Heart left ventricle (tissue), 16 donors: Measurements from ENCODE around the gene QDPR. TPM values are rescaled to one million over a fixed set of nuclear protein-coding genes. Genes with fewer than 3 reads are reported as not detected.

Experiments
- ATAC-seq, 4 donors: fragments of 200-7000 bp; cut with Tn5 transposase; one replicate each; pipeline ENCODE4 v1.9.1; 2020 to 2022; ENCODE audit warnings: moderate library complexity in 4 of 4, mild to moderate bottlenecking in 3 of 4, moderate number of reproducible peaks in 1 of 4
- DNase-seq, 5 donors: peaks; one replicate each; pipeline ENCODE4 v3.0.0-alpha.2; 2020
- H3K27ac ChIP-seq, 12 donors: fragments of 200-600 bp; sonication (generic) in 4 of 12; one replicate each; pipeline versions ENCODE4 v1.5.0 to v1.8.0; 2016 to 2022; ENCODE audit warnings: mild to moderate bottlenecking in 2 of 12
- H3K27me3 ChIP-seq, 9 donors: fragments of 200-600 bp; sonication (generic) in 2 of 9; one replicate each; pipeline versions ENCODE4 v1.5.1 to v1.8.0; 2016 to 2022; ENCODE audit warnings: mild to moderate bottlenecking in 3 of 9
- H3K36me3 ChIP-seq, 9 donors: fragments of 200-600 bp; sonication (generic) in 2 of 9; one replicate each; pipeline versions ENCODE4 v1.5.0 to v1.8.0; 2018 to 2022; ENCODE audit warnings: mild to moderate bottlenecking in 2 of 9
- H3K4me1 ChIP-seq, 12 donors: fragments of 200-600 bp; sonication (generic) in 4 of 12; one replicate each; pipeline versions ENCODE4 v1.5.0 to v1.8.0; 2016 to 2022; ENCODE audit warnings: mild to moderate bottlenecking in 3 of 12
- H3K4me3 ChIP-seq, 12 donors: fragments of 200-600 bp; sonication (generic) in 4 of 12; one replicate each; pipeline versions ENCODE4 v1.5.0 to v1.8.0; 2017 to 2022; ENCODE audit warnings: mild to moderate bottlenecking in 9 of 12, moderate library complexity in 4 of 12
- H3K9me3 ChIP-seq, 12 donors: fragments of 200-600 bp; sonication (generic) in 4 of 12; one replicate each; pipeline versions ENCODE4 v1.5.0 to v1.8.0; 2016 to 2022; ENCODE audit warnings: mild to moderate bottlenecking in 1 of 12
- POLR2A ChIP-seq, 2 donors: fragments of 450-650 bp; IDR thresholded peaks; one replicate each; pipeline ENCODE4 v1.6.1; 2017; ENCODE audit warnings: antibody characterized with exemption in 2 of 2, mild to moderate bottlenecking in 2 of 2, moderate library complexity in 2 of 2
- WGBS, 4 donors: extraction: QIAGEN DNeasy Blood & Tissue Kit in 2 of 4; methylation state at CpG; one replicate each; pipeline versions ENCODE4 v1.1.5 to v1.1.7; 2013 to 2018; 5-methylcytosine and 5-hydroxymethylcytosine counted together
- intact Hi-C, 10 donors: fragments of 100-400 bp; cut with DNase I; formaldehyde crosslinking; loops; one replicate each; pipeline versions ENCODE4 v1.11.1 to v1.14.2; 2022
- polyA plus RNA-seq, 2 donors: library from polyadenylated mRNA; stranded (reverse); fragments of 200-250 nt; gene quantifications; one replicate each; pipeline ENCODE4 v1.2.3, GENCODE V29; 2013
- total RNA-seq, 9 donors: library from RNA; depleted of rRNA in 2 of 9; stranded (reverse); fragments of >200 nt in 2 of 9; fragmentation: NEBNext Ultra II Directional in 3 of 9; extraction: Animal tissue kit (Norgen Biotek cat#: 25700) in 3 of 9; gene quantifications; one replicate each; pipeline versions ENCODE4 v1.1.0 to v1.2.4, GENCODE V29; 2016 to 2023
- TF ChIP-seq, protein P1 (sequence below), 12 donors: fragments of 200-600 bp; sonication (generic) in 4 of 12; IDR thresholded peaks; one replicate each; pipeline versions ENCODE4 v1.5.0 to v1.8.0; 2018 to 2022; ENCODE audit warnings: antibody characterized with exemption in 12 of 12, mild to moderate bottlenecking in 5 of 12
- donor health status: ischemic (EF 13 %, LVEDD 7.1; RV severe dilation, severe dysfunction).
- donor health status: healthy with polysubstance abuse.
- donor health status: DM: no; HTN: yes; CAD: no.
- donor health status: DM: no; HTN: no; CAD: no.
- donor health status: ischemic (EF 25% LVEDD 6.9; RV normal size, moderate dysfunction).
- donor health status: ischemic (EF 25% LVEDD 5.7; RV mildly dilated, moderate dysfunction).
- donor health status: healthy.
- donor health status: DM: yes; HTN: yes; CAD: no.
- donor health status: ischemic (EF 35%, LVEDD 5.7; RV mildly dilated, moderate dysfunction).
- donor health status: nonischemic (EF 11% LVEDD 7.7; RV severe dilation, severe dysfunction).
- donor health status: DM: yes; HTN: yes; CAD: no.
- donor health status: PGD.
- donor health status: ischemic (EF 29% LVEDD 5.4; RV normal size, mild dysfunction).
- donor health status: nonischemic (EF 23%, LVEDD 6.1; RV moderate dilation, normal function).

Gene QDPR
- total and polyA plus RNA-seq, 11 donors, result 22.7 to 66.2 (median 42.5) TPM

DNA sequence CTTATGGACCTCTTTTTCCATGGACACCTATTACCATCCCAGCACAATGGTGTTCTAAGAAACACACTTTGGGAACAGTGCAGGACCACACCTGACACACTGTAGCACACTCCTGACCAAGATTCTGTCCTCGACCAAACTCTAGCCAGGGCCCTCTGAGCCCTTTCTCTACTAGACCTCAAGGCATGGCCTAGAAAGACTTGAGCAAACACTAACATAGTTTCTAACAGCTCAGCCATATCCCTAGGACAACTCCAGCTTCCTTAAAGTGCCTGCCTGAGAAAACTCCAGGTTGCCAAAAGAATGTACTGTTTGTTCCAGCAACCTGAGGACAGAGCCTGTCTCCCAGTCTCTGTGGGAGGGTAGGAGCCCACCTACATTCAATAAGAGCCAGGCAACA, 48.3 kb downstream of the QDPR start:
- H3K9me3 ChIP-seq, result peaks cover 0 to 4% (median 0%) of the 10 kb centered on the region in 12 donors
- H3K27me3 ChIP-seq, result no peaks in the 10 kb centered on the region
- H3K36me3 ChIP-seq, result no peaks in the 10 kb centered on the region
- no peak overlapping the region for H3K27ac ChIP-seq
- H3K4me3 ChIP-seq, result no peak overlapping the region
- H3K4me1 ChIP-seq, result no peaks in the 10 kb centered on the region
- TF ChIP-seq POLR2A (IDR thresholded peaks at IDR 0.05), result no peak
- TF ChIP-seq, protein P1, sequence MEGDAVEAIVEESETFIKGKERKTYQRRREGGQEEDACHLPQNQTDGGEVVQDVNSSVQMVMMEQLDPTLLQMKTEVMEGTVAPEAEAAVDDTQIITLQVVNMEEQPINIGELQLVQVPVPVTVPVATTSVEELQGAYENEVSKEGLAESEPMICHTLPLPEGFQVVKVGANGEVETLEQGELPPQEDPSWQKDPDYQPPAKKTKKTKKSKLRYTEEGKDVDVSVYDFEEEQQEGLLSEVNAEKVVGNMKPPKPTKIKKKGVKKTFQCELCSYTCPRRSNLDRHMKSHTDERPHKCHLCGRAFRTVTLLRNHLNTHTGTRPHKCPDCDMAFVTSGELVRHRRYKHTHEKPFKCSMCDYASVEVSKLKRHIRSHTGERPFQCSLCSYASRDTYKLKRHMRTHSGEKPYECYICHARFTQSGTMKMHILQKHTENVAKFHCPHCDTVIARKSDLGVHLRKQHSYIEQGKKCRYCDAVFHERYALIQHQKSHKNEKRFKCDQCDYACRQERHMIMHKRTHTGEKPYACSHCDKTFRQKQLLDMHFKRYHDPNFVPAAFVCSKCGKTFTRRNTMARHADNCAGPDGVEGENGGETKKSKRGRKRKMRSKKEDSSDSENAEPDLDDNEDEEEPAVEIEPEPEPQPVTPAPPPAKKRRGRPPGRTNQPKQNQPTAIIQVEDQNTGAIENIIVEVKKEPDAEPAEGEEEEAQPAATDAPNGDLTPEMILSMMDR (IDR thresholded peaks at IDR 0.05), result no peak
- DNase-seq (no peak), ATAC-seq (no peak)
- intact Hi-C loops, result loop anchor here in 3 of 10 donors (5.0 to 10.0 kb wide), 3 partner anchors 116 to 1439 kb away; no protein-coding TSS in a partner anchor
- WGBS, 4 donors, result 92 to 100% (median 98%) methylated on average over 1 of the region's 1 CpG

DNA sequence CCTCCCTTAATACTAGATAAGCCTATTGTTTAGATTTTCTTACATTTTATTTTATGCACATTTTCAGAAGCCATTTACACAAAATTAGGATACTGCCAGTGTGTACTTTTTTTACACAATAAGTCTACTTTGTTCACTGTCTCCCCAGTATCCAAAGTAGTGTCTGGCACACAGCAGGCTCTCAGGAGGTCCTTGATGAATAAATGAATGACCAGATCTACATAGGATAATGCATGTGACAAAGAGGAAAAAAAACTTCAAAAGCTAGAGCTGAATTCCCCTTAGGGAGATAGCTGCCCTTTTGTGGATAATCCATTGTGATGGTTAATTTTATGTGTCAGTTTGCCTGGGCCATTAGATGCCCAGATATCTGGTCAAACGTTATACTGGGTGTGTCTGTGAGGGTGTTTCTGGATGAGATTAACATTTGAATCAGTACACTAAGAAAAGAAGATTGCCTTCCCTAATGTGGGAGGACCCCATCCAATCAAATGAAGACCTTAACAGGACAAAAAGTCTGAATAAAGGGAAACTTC, 61.6 kb downstream of the QDPR start:
- Histone ChIP-seq H3K27ac (no peak overlapping the region), H3K27me3 (no peaks in the 10 kb centered on the region), H3K9me3 (peaks cover 0 to 8% (median 1%) of the 10 kb centered on the region in 12 donors), H3K4me1 (peaks cover 0 to 2% (median 0%) of the 10 kb centered on the region in 12 donors), H3K36me3 (no peaks in the 10 kb centered on the region), H3K4me3 (no peak overlapping the region)
- DNase-seq (no peak), ATAC-seq (no peak)
- 12 to 31% (median 18%) methylated on average over 1 of the region's 1 CpG for WGBS, 4 donors
- intact Hi-C loops, result no loop called here
- TF ChIP-seq POLR2A (IDR thresholded peaks at IDR 0.05), result no peak
- TF ChIP-seq, protein P1 (IDR thresholded peaks at IDR 0.05), result no peak

DNA sequence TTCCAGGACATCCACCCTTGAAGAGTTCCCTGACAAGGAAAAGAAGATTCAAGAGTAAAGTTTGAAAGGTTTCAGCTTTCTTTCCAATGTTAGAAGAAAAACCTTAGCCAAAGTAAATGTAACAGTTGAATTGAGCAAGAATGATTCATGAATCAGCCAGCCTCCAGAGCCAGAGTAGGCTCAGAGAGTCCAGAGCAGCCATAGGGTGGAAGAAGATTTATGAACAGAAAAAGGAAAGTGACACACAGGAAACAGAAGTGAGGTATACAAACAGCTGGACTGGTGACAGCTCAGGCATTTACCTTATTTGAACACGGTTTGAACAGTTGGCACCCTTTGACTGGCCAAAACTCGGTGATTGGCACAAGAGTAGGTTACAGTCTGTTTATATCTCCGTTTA, 63.2 kb downstream of the QDPR start:
- peaks cover 0 to 8% (median 0%) of the 10 kb centered on the region in 12 donors for H3K9me3 ChIP-seq
- H3K27ac ChIP-seq, result no peak overlapping the region
- ATAC-seq (peak in 2 of 4 donors; percentile 13 to 70), DNase-seq (no peak)
- no peak overlapping the region for H3K4me3 ChIP-seq
- no peak for TF ChIP-seq POLR2A (IDR thresholded peaks at IDR 0.05)
- TF ChIP-seq, protein P1 (IDR thresholded peaks at IDR 0.05), result no peak
- no peaks in the 10 kb centered on the region for H3K27me3 ChIP-seq
- intact Hi-C loops, result loop anchor here (2.0 to 10.0 kb wide), 7 partner anchors 94 to 1158 kb away; no protein-coding TSS in a partner anchor
- peaks cover 0 to 2% (median 0%) of the 10 kb centered on the region in 12 donors for H3K4me1 ChIP-seq
- no peaks in the 10 kb centered on the region for H3K36me3 ChIP-seq
- WGBS, 4 donors, result 74 to 81% (median 75%) methylated on average over 3 of the region's 3 CpGs

DNA sequence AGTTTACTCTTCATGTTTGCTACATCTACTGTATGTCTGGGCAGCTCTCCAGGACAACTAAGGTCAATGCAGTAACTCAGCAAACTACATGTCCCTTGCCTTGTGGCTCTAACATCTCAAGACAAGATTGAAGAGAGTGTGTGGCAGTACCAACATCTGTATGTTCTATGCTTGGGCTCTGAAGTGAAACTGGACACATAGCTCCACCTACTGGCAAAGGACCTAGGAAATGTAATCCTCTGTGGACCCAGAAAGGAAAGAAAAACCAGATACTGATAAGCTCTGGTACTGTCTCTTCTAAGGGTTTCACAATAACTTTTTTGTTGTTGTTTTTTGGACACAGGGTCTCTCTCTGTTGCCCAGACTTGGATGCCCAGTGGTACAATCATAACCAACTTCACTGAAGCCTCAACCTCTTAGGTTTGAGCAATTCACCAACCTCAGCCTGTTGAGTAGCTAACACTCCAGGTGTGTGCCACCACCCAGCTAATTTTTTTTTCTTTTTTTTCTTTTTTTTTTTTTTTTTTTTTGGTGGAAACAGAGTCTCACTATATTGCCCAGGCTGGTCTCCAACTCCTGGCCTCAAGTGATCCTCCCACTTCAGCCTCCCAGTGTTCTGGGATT, 64.1 kb downstream of the QDPR start:
- ATAC-seq (peak; percentile 58 to 91 (median 87)), DNase-seq (peak in 2 of 5 donors; percentile 42 to 51)
- Histone ChIP-seq H3K9me3 (peaks cover 0 to 15% (median 0%) of the 10 kb centered on the region in 12 donors), H3K27ac (no peak overlapping the region), H3K27me3 (no peaks in the 10 kb centered on the region), H3K4me1 (peaks cover 0 to 2% (median 0%) of the 10 kb centered on the region in 12 donors), H3K36me3 (no peaks in the 10 kb centered on the region), H3K4me3 (no peak overlapping the region)
- TF ChIP-seq, protein P1 (IDR thresholded peaks at IDR 0.05), result peak; percentile 48 to 80 (median 64)
- no peak for TF ChIP-seq POLR2A (IDR thresholded peaks at IDR 0.05)
- intact Hi-C loops, result loop anchor here (1.0 to 10.0 kb wide), 8 partner anchors 93 to 1157 kb away; no protein-coding TSS in a partner anchor
